ENCODE results near the gene PTPRD.

Gene PTPRD

DNA sequence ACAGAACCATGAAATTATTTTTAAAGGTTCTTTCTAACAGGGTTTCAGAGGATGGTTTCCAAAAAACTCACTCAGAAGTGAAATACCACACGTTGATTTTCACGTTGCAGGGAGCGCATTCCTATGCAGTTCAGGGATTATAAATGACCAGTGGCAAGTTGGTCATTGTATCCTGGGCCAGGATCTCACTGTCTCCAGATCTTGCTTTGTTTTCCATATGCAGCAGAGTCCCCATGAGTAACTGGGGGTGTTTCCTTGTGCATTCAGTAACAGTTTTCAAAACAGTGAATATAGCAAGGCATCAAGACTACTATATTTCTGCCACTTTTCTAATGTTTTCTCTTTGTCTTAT is 1748.3 kb downstream of the PTPRD start:
- TF ChIP-seq, protein P1, sequence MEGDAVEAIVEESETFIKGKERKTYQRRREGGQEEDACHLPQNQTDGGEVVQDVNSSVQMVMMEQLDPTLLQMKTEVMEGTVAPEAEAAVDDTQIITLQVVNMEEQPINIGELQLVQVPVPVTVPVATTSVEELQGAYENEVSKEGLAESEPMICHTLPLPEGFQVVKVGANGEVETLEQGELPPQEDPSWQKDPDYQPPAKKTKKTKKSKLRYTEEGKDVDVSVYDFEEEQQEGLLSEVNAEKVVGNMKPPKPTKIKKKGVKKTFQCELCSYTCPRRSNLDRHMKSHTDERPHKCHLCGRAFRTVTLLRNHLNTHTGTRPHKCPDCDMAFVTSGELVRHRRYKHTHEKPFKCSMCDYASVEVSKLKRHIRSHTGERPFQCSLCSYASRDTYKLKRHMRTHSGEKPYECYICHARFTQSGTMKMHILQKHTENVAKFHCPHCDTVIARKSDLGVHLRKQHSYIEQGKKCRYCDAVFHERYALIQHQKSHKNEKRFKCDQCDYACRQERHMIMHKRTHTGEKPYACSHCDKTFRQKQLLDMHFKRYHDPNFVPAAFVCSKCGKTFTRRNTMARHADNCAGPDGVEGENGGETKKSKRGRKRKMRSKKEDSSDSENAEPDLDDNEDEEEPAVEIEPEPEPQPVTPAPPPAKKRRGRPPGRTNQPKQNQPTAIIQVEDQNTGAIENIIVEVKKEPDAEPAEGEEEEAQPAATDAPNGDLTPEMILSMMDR (IDR thresholded peaks at IDR 0.05; ENCODE audit: control extremely low read depth, extremely low read depth, low read depth, missing control alignments) = no peak
- CTCF ChIA-PET = no interaction called here
- no peak for DNase-seq (ENCODE audit: extremely low spot score)
- POLR2A ChIA-PET = no interaction called here

- POLR2A ChIA-PET = no interaction called here
- TF ChIP-seq, protein P1 (IDR thresholded peaks at IDR 0.05; ENCODE audit: control extremely low read depth, extremely low read depth, low read depth, missing control alignments) = no peak
- CTCF ChIA-PET = no interaction called here
These were observed 1748.8 kb downstream of the PTPRD start for GRCh38 chr9:8863886-8864544.

GRCh38 chr9:8863069-8863468 is 1749.7 kb downstream of the PTPRD start:
- POLR2A ChIA-PET = no interaction called here
- TF ChIP-seq, protein P1 (IDR thresholded peaks at IDR 0.05; ENCODE audit: control extremely low read depth, extremely low read depth, low read depth, missing control alignments) = no peak
- CTCF ChIA-PET = no interaction called here
- no peak for DNase-seq (ENCODE audit: extremely low spot score)

More at GRCh38 chr9:8863886-8864544, 1748.8 kb downstream of the PTPRD start:
- DNase-seq (ENCODE audit: extremely low spot score) = no peak

DNA sequence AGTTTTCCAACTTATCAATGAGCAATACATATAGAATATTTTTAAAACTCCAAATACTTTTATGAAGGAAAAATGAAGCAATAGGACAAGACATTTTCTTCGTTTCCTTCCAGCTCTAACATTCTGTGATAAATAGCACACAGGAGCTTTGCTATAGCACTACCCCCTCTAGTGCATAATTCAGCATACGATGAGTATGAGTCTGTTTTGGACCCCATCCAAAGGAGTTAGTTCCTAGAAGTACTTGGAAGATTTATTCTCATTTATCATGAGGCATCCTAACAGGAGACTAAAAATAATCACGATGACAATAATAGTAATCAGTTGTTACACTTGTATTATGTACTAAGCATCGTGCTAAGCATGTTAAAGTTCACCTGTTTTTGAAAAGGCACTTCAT is 1751.9 kb downstream of the PTPRD start:
- ChIA-PET POLR2A (no interaction called here), CTCF (interaction anchor here (1.6 kb wide), 1 partner anchor 35 kb away, joined by 5 read pairs; no protein-coding TSS in a partner anchor)
- no peak for DNase-seq (ENCODE audit: extremely low spot score)
- TF ChIP-seq, protein P1 (IDR thresholded peaks at IDR 0.05; ENCODE audit: control extremely low read depth, extremely low read depth, low read depth, missing control alignments) = no peak

- DNase-seq (ENCODE audit: extremely low spot score) = no peak
- POLR2A ChIA-PET = no interaction called here
- TF ChIP-seq, protein P1 (IDR thresholded peaks at IDR 0.05; ENCODE audit: control extremely low read depth, extremely low read depth, low read depth, missing control alignments) = no peak
- CTCF ChIA-PET = interaction anchor here (1.6 kb wide), 1 partner anchor 36 kb away, joined by 5 read pairs; no protein-coding TSS in a partner anchor
These were observed 1752.7 kb downstream of the PTPRD start for GRCh38 chr9:8860086-8860485.

GRCh38 chr9:8859416-8859815 is 1753.4 kb downstream of the PTPRD start:
- ChIA-PET POLR2A (no interaction called here), CTCF (no interaction called here)
- TF ChIP-seq, protein P1 (IDR thresholded peaks at IDR 0.05; ENCODE audit: control extremely low read depth, extremely low read depth, low read depth, missing control alignments) = no peak
- no peak for DNase-seq (ENCODE audit: extremely low spot score)
